Left ventricle myocardium inferior (tissue), 1 donor: ENCODE measurements around the gene BLOC1S4. TPM values are rescaled to one million over a fixed set of nuclear protein-coding genes. Genes with fewer than 3 reads are reported as not detected.

Source experiments
- DNase-seq: peaks from one replicate; pipeline ENCODE4 v3.0.0-alpha.2; 2020
- H3K27ac ChIP-seq: fragments of 200-600 bp; replicated peaks from 2 replicates; pipeline ENCODE4 v1.8.0; 2021
- H3K27me3 ChIP-seq: fragments of 200-600 bp; 2 replicates; pipeline ENCODE4 v1.8.0; 2021; ENCODE audit warnings: low read depth
- H3K36me3 ChIP-seq: fragments of 200-600 bp; 2 replicates; pipeline ENCODE4 v1.8.0; 2021
- H3K4me1 ChIP-seq: fragments of 200-600 bp; 2 replicates; pipeline ENCODE4 v1.8.0; 2021
- H3K4me3 ChIP-seq: fragments of 200-600 bp; 2 replicates; pipeline ENCODE4 v1.8.0; 2021; ENCODE audit warnings: mild to moderate bottlenecking, moderate library complexity
- H3K9me3 ChIP-seq: fragments of 200-600 bp; replicated peaks from 2 replicates; pipeline ENCODE4 v1.8.0; 2021
- CTCF ChIP-seq: fragments of 200-600 bp; IDR thresholded peaks from 2 replicates; pipeline ENCODE4 v1.8.0; 2021; ENCODE audit warnings: antibody characterized with exemption, mild to moderate bottlenecking, borderline replicate concordance
- intact Hi-C: fragments of 100-400 bp; cut with micrococcal nuclease; formaldehyde crosslinking; loops from one replicate; pipeline ENCODE4 v1.11.0; 2022
- total RNA-seq: library from RNA; stranded (reverse); fragmentation: NEBNext Ultra II Directional; extraction: Animal tissue kit (Norgen Biotek cat#: 25700); gene quantifications from one replicate; pipeline ENCODE4 v1.2.1, GENCODE V29; 2021
- donor health status: DM: no; HTN: yes; CAD: no; lungs with severe emphysema.

BLOC1S4 gene
- total RNA-seq, 1 donor from 2014 or later: 7.1 TPM

DNA sequence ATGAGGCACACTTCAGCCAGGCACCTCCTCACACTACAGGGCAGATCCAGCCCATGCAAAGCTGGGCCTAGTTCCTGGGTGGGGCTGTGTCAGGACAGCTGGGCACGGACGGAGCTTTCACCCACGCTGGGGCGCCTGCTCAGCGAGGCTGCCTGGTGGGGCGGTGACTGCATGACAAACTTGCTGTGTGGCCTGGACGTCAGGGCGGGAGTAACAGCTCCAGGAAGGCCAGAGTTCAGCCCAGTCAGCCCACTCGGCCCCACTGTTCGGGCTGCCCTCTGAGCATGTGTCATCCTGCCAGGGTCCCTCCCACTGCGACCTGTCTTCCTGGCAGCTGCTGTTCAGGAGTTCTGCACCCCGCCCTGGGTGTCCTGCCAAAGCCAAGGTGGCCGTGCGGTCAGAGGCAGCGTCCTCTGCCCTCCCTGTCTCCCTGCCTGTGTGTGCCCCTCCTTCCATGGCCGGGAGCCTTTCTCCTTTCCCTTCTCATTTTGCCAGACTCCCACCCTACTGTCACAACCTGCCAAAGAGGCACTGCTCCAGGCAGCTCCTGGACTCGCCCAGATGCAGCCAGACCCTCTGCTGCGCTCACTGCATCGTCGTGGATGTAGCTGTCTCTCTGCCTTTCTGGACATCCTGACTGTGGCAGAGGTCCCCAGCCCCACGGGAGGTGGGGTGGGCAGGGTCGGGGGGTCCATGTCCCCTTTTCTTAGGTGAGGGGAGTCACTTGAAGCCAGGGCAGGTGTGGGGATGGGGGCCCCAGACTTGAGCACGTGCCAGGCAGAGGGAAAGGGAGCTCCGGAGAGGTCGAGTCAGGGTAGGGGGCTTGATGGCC lies 33.6 kb downstream of the BLOC1S4 start:
- Histone ChIP-seq H3K4me3 (no peak overlapping the region), H3K27me3 (no peaks in the 10 kb centered on the region), H3K9me3 (no peaks in the 10 kb centered on the region), H3K36me3 (no peaks in the 10 kb centered on the region), H3K4me1 (peaks cover 38% of the 10 kb centered on the region), H3K27ac (peak overlapping the region; percentile 60)
- TF ChIP-seq CTCF: no peak
- DNase-seq: peak; percentile 68
- intact Hi-C loops: no loop called here

GRCh38 chr4:6750286-6751221 lies 34.6 kb downstream of the BLOC1S4 start:
- no peak for DNase-seq
- H3K4me1 ChIP-seq: peaks cover 38% of the 10 kb centered on the region
- no peak overlapping the region for H3K4me3 ChIP-seq
- no peaks in the 10 kb centered on the region for H3K9me3 ChIP-seq
- intact Hi-C loops: no loop called here
- no peaks in the 10 kb centered on the region for H3K36me3 ChIP-seq
- peak overlapping the region; percentile 60 for H3K27ac ChIP-seq
- TF ChIP-seq CTCF: no peak
- no peaks in the 10 kb centered on the region for H3K27me3 ChIP-seq

DNA sequence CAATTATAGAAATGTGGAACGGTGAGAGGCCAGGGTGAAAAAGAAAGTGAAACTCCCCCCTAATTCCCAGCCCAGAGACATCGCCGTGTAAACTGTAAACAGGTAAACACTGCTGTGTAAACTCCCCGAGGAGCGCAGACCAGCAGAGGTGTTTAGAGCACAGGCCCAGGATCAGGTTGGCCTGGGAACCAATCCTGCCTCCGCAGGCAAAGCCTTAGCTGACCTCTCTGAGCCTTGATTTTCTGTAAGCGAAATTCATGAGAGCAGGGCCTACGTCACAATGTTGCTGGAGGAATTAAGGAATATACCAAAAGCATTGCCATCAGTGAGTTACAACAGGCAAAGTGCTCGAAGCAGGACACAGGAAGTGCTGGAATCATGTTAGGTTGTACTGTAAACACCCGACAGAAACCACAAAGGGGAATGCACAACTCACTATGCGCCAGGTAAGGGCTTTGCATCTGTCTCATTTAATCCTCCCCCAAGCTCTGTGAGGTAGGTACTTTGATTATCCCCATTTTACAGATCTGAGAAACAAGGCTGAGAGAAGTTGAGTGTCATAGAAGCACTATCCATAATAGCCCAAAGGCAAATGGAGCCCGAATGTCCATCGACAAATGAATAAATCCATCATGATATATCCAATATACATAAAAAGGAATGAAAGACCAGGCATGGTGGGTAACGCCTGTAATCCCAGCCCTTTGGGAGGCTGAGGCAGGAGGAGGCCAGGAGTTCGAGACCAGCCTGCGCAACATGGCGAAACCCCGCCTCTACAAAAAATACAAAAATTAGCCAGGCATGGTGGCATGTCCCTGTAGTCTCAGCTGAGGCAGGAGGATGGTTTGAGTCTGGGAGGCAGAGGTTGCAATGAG lies 35.9 kb downstream of the BLOC1S4 start:
- Histone ChIP-seq H3K4me3 (no peak overlapping the region), H3K9me3 (no peaks in the 10 kb centered on the region), H3K27ac (no peak overlapping the region), H3K4me1 (peaks cover 31% of the 10 kb centered on the region), H3K36me3 (no peaks in the 10 kb centered on the region), H3K27me3 (no peaks in the 10 kb centered on the region)
- no peak for TF ChIP-seq CTCF
- intact Hi-C loops: no loop called here
- no peak for DNase-seq

GRCh38 chr4:6752486-6752829 lies 36.5 kb downstream of the BLOC1S4 start:
- no peak overlapping the region for H3K27ac ChIP-seq

More at GRCh38 chr4:6752486-6752829, 36.5 kb downstream of the BLOC1S4 start:
- no peak for DNase-seq
- Histone ChIP-seq H3K4me1 (peaks cover 25% of the 10 kb centered on the region), H3K9me3 (no peaks in the 10 kb centered on the region), H3K36me3 (no peaks in the 10 kb centered on the region), H3K27me3 (no peaks in the 10 kb centered on the region), H3K4me3 (no peak overlapping the region)
- TF ChIP-seq CTCF: no peak
- intact Hi-C loops: no loop called here
